K562 (cell line): Measurements from ENCODE around the gene PLCL2. TPM values are rescaled to one million over a fixed set of nuclear protein-coding genes. Genes with fewer than 3 reads are reported as not detected.

Experiments
- ATAC-seq: fragments of 200-7000 bp; cut with Tn5 transposase; 3 replicates; pipeline ENCODE4 v1.9.1; 2020; ENCODE audit warnings: moderate library complexity
- BruUV-seq: library from RNA; stranded (reverse); fragments of 400-500 nt; replicated peaks from 2 replicates; lab custom pipeline; 2021; lab: Mats Ljungman, UMichigan
- CTCF ChIA-PET: fragments of 300-600 bp; formaldehyde crosslinking; extraction: SDS; loops from one replicate; lab custom pipeline; 2021; ENCODE audit warnings: low intra/inter-chr PET ratio; lab: Yijun Ruan, JAX
- POLR2A ChIA-PET: fragments of 300-600, 350-650 bp; sonication (Branson Sonifier 250); formaldehyde crosslinking; extraction: SDS; loops from one replicate; lab custom pipeline; 2021; ENCODE audit warnings: antibody characterized with exemption, inconsistent platforms; lab: Yijun Ruan, JAX
- DNase-seq, 4 experiments: peaks; one replicate each; pipeline versions ENCODE4 v3.0.0 to v3.0.0-alpha.2; 2011 to 2018; ENCODE audit warnings: low spot score in 3 of 4, mixed read lengths in 3 of 4; ENCODE audit errors: extremely low read depth in 1 of 4
- FAIRE-seq: peaks from 2 replicates; lab custom pipeline; 2011; peaks lifted over from hg19 to GRCh38; lab: Jason Lieb, UNC
- H2AFZ ChIP-seq: 2 replicates; pipeline ENCODE4 v1.6.0; 2011; ENCODE audit warnings: low read depth, low read length, control low read depth, inconsistent platforms
- H3K27ac ChIP-seq: fragments of 200-600 bp; 3 replicates; pipeline ENCODE4 v1.8.0; 2011; ENCODE audit warnings: low read depth, mild to moderate bottlenecking, control low read depth, inconsistent platforms, low read length, moderate library complexity, mixed read lengths; ENCODE audit errors: extremely low read depth
- H3K27me3 ChIP-seq, 2 experiments: fragments of 300-600 bp in 1 of 2; 2 replicates in 1 of 2; 3 replicates in 1 of 2; pipeline versions ENCODE4 v1.6.0 to v1.8.0; 2011; ENCODE audit warnings: inconsistent platforms in 2 of 2, low read length in 2 of 2, mild to moderate bottlenecking in 1 of 2, mixed read lengths in 1 of 2, moderate library complexity in 1 of 2; ENCODE audit not compliant: control insufficient read depth in 2 of 2, insufficient read depth in 2 of 2
- H3K36me3 ChIP-seq: fragments of 300-600 bp; 3 replicates; pipeline ENCODE4 v1.8.0; 2011; ENCODE audit warnings: mild to moderate bottlenecking, low read length, inconsistent platforms; ENCODE audit not compliant: control insufficient read depth, insufficient read depth
- H3K4me1 ChIP-seq, 2 experiments: fragments of 200-600 bp in 1 of 2; replicated peaks in 1 of 2; 2 replicates in 1 of 2; 3 replicates in 1 of 2; pipeline versions ENCODE4 v1.5.1 to v1.8.0; 2011; ENCODE audit warnings: inconsistent platforms in 2 of 2, low read length in 2 of 2, mild to moderate bottlenecking in 1 of 2, mixed read lengths in 1 of 2, moderate library complexity in 1 of 2; ENCODE audit not compliant: control insufficient read depth in 2 of 2, insufficient read depth in 2 of 2
- H3K4me2 ChIP-seq: 2 replicates; pipeline ENCODE4 v1.6.1; 2011; ENCODE audit warnings: low read length, control low read depth, inconsistent platforms, mixed read lengths; ENCODE audit not compliant: insufficient read depth
- H3K4me3 ChIP-seq: fragments of 200-600 bp; sonication (generic), shearing (Covaris generic); 2 replicates; pipeline ENCODE4 v1.5.1; 2016; ENCODE audit warnings: control low read depth, inconsistent platforms
- H3K79me2 ChIP-seq: fragments of 200-600 bp; 3 replicates; pipeline ENCODE4 v1.8.0; 2011; ENCODE audit warnings: low read length, inconsistent platforms; ENCODE audit not compliant: control insufficient read depth, insufficient read depth
- H3K9ac ChIP-seq, 2 experiments: 2 replicates each; pipeline versions ENCODE4 v1.6.0 to v1.6.1; 2011; ENCODE audit warnings: low read depth in 2 of 2, low read length in 2 of 2, control low read depth in 1 of 2, inconsistent platforms in 1 of 2, mild to moderate bottlenecking in 1 of 2, mixed read lengths in 1 of 2; ENCODE audit not compliant: insufficient read depth in 1 of 2
- H3K9me1 ChIP-seq: one replicate; pipeline ENCODE4 v1.6.0; 2011; ENCODE audit warnings: inconsistent platforms, mild to moderate bottlenecking, low read length, moderate library complexity; ENCODE audit not compliant: control insufficient read depth, insufficient read depth
- H3K9me3 ChIP-seq: replicated peaks from 2 replicates; pipeline ENCODE4 v1.5.1; 2011; ENCODE audit warnings: low read depth, low read length, inconsistent platforms; ENCODE audit not compliant: control insufficient read depth, insufficient read depth
- H4K20me1 ChIP-seq: replicated peaks from 2 replicates; pipeline ENCODE4 v1.6.1; 2011; ENCODE audit warnings: low read length, inconsistent platforms, mixed read lengths; ENCODE audit not compliant: control insufficient read depth, insufficient read depth
- ATF1 ChIP-seq, 2 experiments: fragments of 450-650 bp in 1 of 2; IDR thresholded peaks; 2 replicates each; pipeline ENCODE4 v1.6.1; 2016; ENCODE audit warnings: missing compliant biosample characterization in 1 of 2, missing genetic modification characterization in 1 of 2
- MEIS2 ChIP-seq: fragments of 450-650 bp; IDR thresholded peaks from 2 replicates; pipeline ENCODE4 v1.6.1; 2014; ENCODE audit warnings: mild to moderate bottlenecking; ENCODE audit not compliant: partially characterized antibody
- POLR2B ChIP-seq: fragments of 450-650 bp; IDR thresholded peaks from 2 replicates; pipeline ENCODE4 v1.6.1; 2018; ENCODE audit warnings: low read depth; ENCODE audit not compliant: partially characterized antibody
- PREB ChIP-seq: sonication (generic); formaldehyde crosslinking; IDR thresholded peaks from 2 replicates; pipeline ENCODE4 v1.8.1; 2023; ENCODE audit warnings: mild to moderate bottlenecking, missing genetic modification reagents
- REST ChIP-seq, 2 experiments: fragments of 450-650 bp; formaldehyde crosslinking in 1 of 2; IDR thresholded peaks; 2 replicates each; pipeline versions ENCODE4 v1.4.0 to v1.6.1; 2014 to 2020; ENCODE audit warnings: mild to moderate bottlenecking in 2 of 2, borderline replicate concordance in 1 of 2, low read depth in 1 of 2
- SMARCB1 ChIP-seq: IDR thresholded peaks from 2 replicates; pipeline ENCODE4 v1.6.1; 2011; ENCODE audit warnings: improper control_type of control experiment, low read depth; ENCODE audit not compliant: insufficient read length
- ZNF263 ChIP-seq: sonication (generic); formaldehyde crosslinking; IDR thresholded peaks from 2 replicates; pipeline ENCODE4 v1.8.0; 2022; ENCODE audit warnings: mild to moderate bottlenecking, missing genetic modification reagents, borderline replicate concordance
- WGBS: fragments of 100-300 bp; shearing (Covaris generic); methylation state at CpG from one replicate; pipeline ENCODE4 v1.1.6; 2016; ENCODE audit warnings: low coverage, mixed read lengths; ENCODE audit not compliant: insufficient coverage; ENCODE audit errors: missing lambda C conversion rate; 5-methylcytosine and 5-hydroxymethylcytosine counted together
- in situ Hi-C: fragments of 300-500 bp; cut with MboI; formaldehyde crosslinking; loops from 4 replicates; pipeline ENCODE4 v1.15.0; 2018; ENCODE audit warnings: inconsistent platforms, mixed read lengths
- intact Hi-C: fragments of 100-400 bp; cut with micrococcal nuclease; formaldehyde crosslinking; loops from 2 replicates; pipeline ENCODE4 v1.14.2; 2022
- polyA plus RNA-seq, 8 experiments: library from polyadenylated mRNA; depleted of rRNA in 4 of 8; stranded (reverse) in 5 of 8; unstranded in 3 of 8; fragments of >200 nt; fragmentation: Nextera tagmentation in 2 of 8; fragmentation: Illumina TruSeq in 1 of 8; extraction: Ambion mirVana in 2 of 8; extraction: Trizol in 1 of 8; gene quantifications; 2 replicates each; pipeline versions ENCODE4 v1.2.1 to v1.2.3, GENCODE V29; 2011 to 2014; ENCODE audit warnings: inconsistent platforms in 1 of 8, missing spikeins in 1 of 8
- total RNA-seq, 7 experiments: library from RNA; depleted of rRNA in 6 of 7; stranded (reverse); fragments of >200 nt in 6 of 7; fragmentation: Illumina TruSeq in 2 of 7; extraction: Trizol in 2 of 7; gene quantifications; 2 replicates each; pipeline versions ENCODE4 v1.2.1 to v1.2.3, GENCODE V29; 2011 to 2021; ENCODE audit warnings: low replicate concordance in 1 of 7
- TF ChIP-seq, protein P1 (sequence below): fragments of 250-450 bp; sonication (Bioruptor Pico); IDR thresholded peaks from 2 replicates; pipeline ENCODE4 v1.5.0; 2020; ENCODE audit warnings: mild to moderate bottlenecking
- TF ChIP-seq, protein P2 (sequence below): fragments of 250-450 bp; sonication (Bioruptor Pico); IDR thresholded peaks from 2 replicates; pipeline ENCODE4 v1.8.0; 2022; ENCODE audit warnings: inconsistent platforms

Gene PLCL2
- total and polyA plus RNA-seq, 9 of the 15 experiments (the other 6 are each of a cell fraction or from before 2014, with no cell fraction given) = 0.03 to 0.18 (median 0.11) TPM; not detected in 2

DNA sequence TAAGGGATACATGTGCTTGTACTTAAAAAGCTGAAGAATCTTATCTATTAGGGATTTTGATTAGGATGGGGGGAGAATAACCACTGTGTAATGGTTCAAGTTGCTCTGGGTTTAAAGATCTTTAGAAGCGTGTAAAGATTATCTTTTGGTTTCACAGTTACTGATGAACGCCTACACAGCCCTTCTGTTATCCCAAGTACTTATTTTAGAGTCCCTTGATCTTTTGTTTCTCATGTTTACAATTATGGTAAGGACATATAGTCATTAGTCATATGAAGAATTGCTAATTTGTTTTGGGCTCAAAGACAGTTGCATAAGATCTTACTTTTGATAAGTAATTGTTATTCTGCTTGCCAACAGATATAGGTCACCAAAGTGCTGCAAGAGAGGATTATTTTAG, 160.1 kb downstream of the PLCL2 start:
- DNase-seq = no peak
- Histone ChIP-seq H3K9ac (no peak overlapping the region), H3K4me2 (no peak overlapping the region), H3K9me3 (no peaks in the 10 kb centered on the region), H3K27me3 (peaks cover 0 to 4% of the 10 kb centered on the region in 2 experiments; a peak in 2 of 5 replicates), H4K20me1 (no peaks in the 10 kb centered on the region), H3K4me1 (no peaks in the 10 kb centered on the region), H2AFZ (no peak overlapping the region), H3K36me3 (no peaks in the 10 kb centered on the region), H3K4me3 (no peak overlapping the region), H3K79me2 (no peaks in the 10 kb centered on the region), H3K9me1 (no peaks in the 10 kb centered on the region), H3K27ac (no peak overlapping the region)
- no peak for FAIRE-seq
- ChIA-PET POLR2A (no interaction called here), CTCF (no interaction called here)
- in situ Hi-C loops = no loop called here
- intact Hi-C loops = no loop called here
- WGBS = 3% methylated on average over 2 of the region's 2 CpGs
- no peak for ATAC-seq
- no TSS peak for BruUV-seq
- no peak for TF ChIP-seq SMARCB1
- TF ChIP-seq, protein P1, sequence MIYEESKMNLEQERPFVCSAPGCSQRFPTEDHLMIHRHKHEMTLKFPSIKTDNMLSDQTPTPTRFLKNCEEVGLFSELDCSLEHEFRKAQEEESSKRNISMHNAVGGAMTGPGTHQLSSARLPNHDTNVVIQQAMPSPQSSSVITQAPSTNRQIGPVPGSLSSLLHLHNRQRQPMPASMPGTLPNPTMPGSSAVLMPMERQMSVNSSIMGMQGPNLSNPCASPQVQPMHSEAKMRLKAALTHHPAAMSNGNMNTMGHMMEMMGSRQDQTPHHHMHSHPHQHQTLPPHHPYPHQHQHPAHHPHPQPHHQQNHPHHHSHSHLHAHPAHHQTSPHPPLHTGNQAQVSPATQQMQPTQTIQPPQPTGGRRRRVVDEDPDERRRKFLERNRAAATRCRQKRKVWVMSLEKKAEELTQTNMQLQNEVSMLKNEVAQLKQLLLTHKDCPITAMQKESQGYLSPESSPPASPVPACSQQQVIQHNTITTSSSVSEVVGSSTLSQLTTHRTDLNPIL (CRISPR knock-in tag) = no peak
- no peak for TF ChIP-seq ZNF263 (CRISPR knock-in tag)
- TF ChIP-seq, protein P2, sequence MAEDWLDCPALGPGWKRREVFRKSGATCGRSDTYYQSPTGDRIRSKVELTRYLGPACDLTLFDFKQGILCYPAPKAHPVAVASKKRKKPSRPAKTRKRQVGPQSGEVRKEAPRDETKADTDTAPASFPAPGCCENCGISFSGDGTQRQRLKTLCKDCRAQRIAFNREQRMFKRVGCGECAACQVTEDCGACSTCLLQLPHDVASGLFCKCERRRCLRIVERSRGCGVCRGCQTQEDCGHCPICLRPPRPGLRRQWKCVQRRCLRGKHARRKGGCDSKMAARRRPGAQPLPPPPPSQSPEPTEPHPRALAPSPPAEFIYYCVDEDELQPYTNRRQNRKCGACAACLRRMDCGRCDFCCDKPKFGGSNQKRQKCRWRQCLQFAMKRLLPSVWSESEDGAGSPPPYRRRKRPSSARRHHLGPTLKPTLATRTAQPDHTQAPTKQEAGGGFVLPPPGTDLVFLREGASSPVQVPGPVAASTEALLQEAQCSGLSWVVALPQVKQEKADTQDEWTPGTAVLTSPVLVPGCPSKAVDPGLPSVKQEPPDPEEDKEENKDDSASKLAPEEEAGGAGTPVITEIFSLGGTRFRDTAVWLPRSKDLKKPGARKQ (CRISPR knock-in tag) = no peak
- TF ChIP-seq ATF1 (CRISPR knock-in tag; IDR thresholded peaks at IDR 0.05) = no peak
- TF ChIP-seq ATF1 (tag; IDR thresholded peaks at IDR 0.05) = no peak
- TF ChIP-seq REST (IDR thresholded peaks at IDR 0.05; ENCODE audit: borderline replicate concordance) = no peak
- no peak for TF ChIP-seq REST (CRISPR knock-in tag; IDR thresholded peaks at IDR 0.05; ENCODE audit: low read depth)
- TF ChIP-seq PREB (CRISPR knock-in tag) = no peak
- TF ChIP-seq POLR2B = no peak
- TF ChIP-seq MEIS2 = no peak
